ENCODE results near the gene PARVB. TPM values are rescaled to one million over a fixed set of nuclear protein-coding genes. Genes with fewer than 3 reads are reported as not detected.

The PARVB gene
- total RNA-seq, 4 donors from 2014 or later = 3.3 to 20.8 (median 11.7) TPM

DNA sequence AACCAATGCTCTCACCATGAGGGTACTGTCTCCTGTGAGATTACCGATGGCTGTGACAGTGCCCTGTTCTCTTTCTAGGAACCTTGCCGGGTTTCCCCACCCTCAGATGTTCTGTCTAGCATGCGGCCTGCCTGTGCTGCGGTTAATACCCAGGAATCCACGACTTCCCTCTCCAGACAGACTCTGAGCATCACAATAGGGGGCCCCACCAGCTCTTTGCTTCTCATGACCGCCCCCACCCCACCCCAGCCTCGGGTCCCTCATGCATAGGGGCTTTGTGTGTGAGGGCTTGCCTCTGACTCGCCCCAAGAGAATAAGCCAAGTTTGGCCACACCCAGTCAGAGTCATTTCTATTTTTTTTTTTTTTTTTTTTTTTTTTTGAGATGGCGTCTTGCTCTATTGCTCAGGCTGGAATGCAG lies 166.9 kb downstream of the PARVB start:
- H3K27me3 ChIP-seq = peaks cover 0 to 52% (median 0%) of the 10 kb centered on the region in 4 donors
- H3K9me3 ChIP-seq = no peaks in the 10 kb centered on the region
- no peak for TF ChIP-seq POLR2A (IDR thresholded peaks at IDR 0.05)
- TF ChIP-seq, protein P1, sequence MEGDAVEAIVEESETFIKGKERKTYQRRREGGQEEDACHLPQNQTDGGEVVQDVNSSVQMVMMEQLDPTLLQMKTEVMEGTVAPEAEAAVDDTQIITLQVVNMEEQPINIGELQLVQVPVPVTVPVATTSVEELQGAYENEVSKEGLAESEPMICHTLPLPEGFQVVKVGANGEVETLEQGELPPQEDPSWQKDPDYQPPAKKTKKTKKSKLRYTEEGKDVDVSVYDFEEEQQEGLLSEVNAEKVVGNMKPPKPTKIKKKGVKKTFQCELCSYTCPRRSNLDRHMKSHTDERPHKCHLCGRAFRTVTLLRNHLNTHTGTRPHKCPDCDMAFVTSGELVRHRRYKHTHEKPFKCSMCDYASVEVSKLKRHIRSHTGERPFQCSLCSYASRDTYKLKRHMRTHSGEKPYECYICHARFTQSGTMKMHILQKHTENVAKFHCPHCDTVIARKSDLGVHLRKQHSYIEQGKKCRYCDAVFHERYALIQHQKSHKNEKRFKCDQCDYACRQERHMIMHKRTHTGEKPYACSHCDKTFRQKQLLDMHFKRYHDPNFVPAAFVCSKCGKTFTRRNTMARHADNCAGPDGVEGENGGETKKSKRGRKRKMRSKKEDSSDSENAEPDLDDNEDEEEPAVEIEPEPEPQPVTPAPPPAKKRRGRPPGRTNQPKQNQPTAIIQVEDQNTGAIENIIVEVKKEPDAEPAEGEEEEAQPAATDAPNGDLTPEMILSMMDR (IDR thresholded peaks at IDR 0.05) = no peak
- H3K4me1 ChIP-seq = peaks cover 0 to 25% (median 10%) of the 10 kb centered on the region in 3 donors
- 30 to 37% methylated on average over 7 to 9 of the region's 9 CpGs for WGBS, 2 donors
- DNase-seq = no peak
- no peaks in the 10 kb centered on the region for H3K36me3 ChIP-seq
- intact Hi-C loops (cut with DNase I) = no loop called here
- no peak overlapping the region for H3K27ac ChIP-seq
- no peak overlapping the region for H3K4me3 ChIP-seq

- Histone ChIP-seq H3K9me3 (no peaks in the 10 kb centered on the region), H3K4me3 (no peak overlapping the region), H3K27ac (no peak overlapping the region), H3K4me1 (peaks cover 0 to 25% (median 10%) of the 10 kb centered on the region in 3 donors), H3K36me3 (no peaks in the 10 kb centered on the region), H3K27me3 (peaks cover 0 to 58% (median 0%) of the 10 kb centered on the region in 4 donors)
- DNase-seq = no peak
- WGBS, 2 donors = 60 to 94% methylated on average over 1 to 3 of the region's 8 CpGs
- intact Hi-C loops (cut with DNase I) = no loop called here
- TF ChIP-seq POLR2A (IDR thresholded peaks at IDR 0.05) = no peak
- TF ChIP-seq, protein P1 (IDR thresholded peaks at IDR 0.05) = no peak
Measured at GRCh38 chr22:44192098-44192815, 168.2 kb downstream of the PARVB start.

GRCh38 chr22:44192816-44193534 lies 168.9 kb downstream of the PARVB start:
- intact Hi-C loops (cut with DNase I) = no loop called here
- WGBS, 2 donors = 20 to 39% methylated on average over 7 of the region's 11 CpGs
- H3K4me1 ChIP-seq = peaks cover 0 to 25% (median 10%) of the 10 kb centered on the region in 3 donors
- H3K27ac ChIP-seq = no peak overlapping the region
- H3K9me3 ChIP-seq = no peaks in the 10 kb centered on the region
- H3K27me3 ChIP-seq = peaks cover 0 to 54% (median 0%) of the 10 kb centered on the region in 4 donors
- no peak overlapping the region for H3K4me3 ChIP-seq
- no peaks in the 10 kb centered on the region for H3K36me3 ChIP-seq
- TF ChIP-seq, protein P1 (IDR thresholded peaks at IDR 0.05) = no peak
- no peak for TF ChIP-seq POLR2A (IDR thresholded peaks at IDR 0.05)
- no peak for DNase-seq

GRCh38 chr22:44193535-44193891 lies 169.4 kb downstream of the PARVB start:
- TF ChIP-seq, protein P1 (IDR thresholded peaks at IDR 0.05) = no peak
- no peak for TF ChIP-seq POLR2A (IDR thresholded peaks at IDR 0.05)
- intact Hi-C loops (cut with DNase I) = no loop called here
- peaks cover 0 to 25% (median 10%) of the 10 kb centered on the region in 3 donors for H3K4me1 ChIP-seq
- H3K27me3 ChIP-seq = peaks cover 0 to 49% (median 0%) of the 10 kb centered on the region in 4 donors
- no peaks in the 10 kb centered on the region for H3K9me3 ChIP-seq
- H3K4me3 ChIP-seq = no peak overlapping the region
- H3K36me3 ChIP-seq = no peaks in the 10 kb centered on the region
- no peak overlapping the region for H3K27ac ChIP-seq
- WGBS, 2 donors = 24 to 27% methylated on average over 4 of the region's 4 CpGs
- DNase-seq = no peak

GRCh38 chr22:44194569-44194968 lies 170.5 kb downstream of the PARVB start:
- Histone ChIP-seq H3K36me3 (no peaks in the 10 kb centered on the region), H3K27ac (no peak overlapping the region), H3K27me3 (peaks cover 0 to 53% (median 0%) of the 10 kb centered on the region in 4 donors), H3K9me3 (no peaks in the 10 kb centered on the region), H3K4me3 (no peak overlapping the region), H3K4me1 (peaks cover 0 to 25% (median 10%) of the 10 kb centered on the region in 3 donors)
- intact Hi-C loops (cut with DNase I) = no loop called here
- TF ChIP-seq, protein P1 (IDR thresholded peaks at IDR 0.05) = no peak
- no peak for TF ChIP-seq POLR2A (IDR thresholded peaks at IDR 0.05)
- DNase-seq = no peak
- WGBS, 2 donors = 72 to 95% methylated on average over 2 of the region's 2 CpGs

Measured in esophagus squamous epithelium (tissue), 5 donors.